GM20000 (cell line): ENCODE data around the gene MN1.

Experiments
- DNase-seq: peaks from one replicate; pipeline ENCODE4 v3.0.0; 2012; ENCODE audit warnings: low spot score
- TF ChIP-seq, protein P1 (sequence below): IDR thresholded peaks from 2 replicates; pipeline ENCODE4 v1.5.1; 2012; ENCODE audit warnings: mild to moderate bottlenecking, control low read depth; ENCODE audit errors: extremely low read depth, missing control alignments

The MN1 gene

DNA sequence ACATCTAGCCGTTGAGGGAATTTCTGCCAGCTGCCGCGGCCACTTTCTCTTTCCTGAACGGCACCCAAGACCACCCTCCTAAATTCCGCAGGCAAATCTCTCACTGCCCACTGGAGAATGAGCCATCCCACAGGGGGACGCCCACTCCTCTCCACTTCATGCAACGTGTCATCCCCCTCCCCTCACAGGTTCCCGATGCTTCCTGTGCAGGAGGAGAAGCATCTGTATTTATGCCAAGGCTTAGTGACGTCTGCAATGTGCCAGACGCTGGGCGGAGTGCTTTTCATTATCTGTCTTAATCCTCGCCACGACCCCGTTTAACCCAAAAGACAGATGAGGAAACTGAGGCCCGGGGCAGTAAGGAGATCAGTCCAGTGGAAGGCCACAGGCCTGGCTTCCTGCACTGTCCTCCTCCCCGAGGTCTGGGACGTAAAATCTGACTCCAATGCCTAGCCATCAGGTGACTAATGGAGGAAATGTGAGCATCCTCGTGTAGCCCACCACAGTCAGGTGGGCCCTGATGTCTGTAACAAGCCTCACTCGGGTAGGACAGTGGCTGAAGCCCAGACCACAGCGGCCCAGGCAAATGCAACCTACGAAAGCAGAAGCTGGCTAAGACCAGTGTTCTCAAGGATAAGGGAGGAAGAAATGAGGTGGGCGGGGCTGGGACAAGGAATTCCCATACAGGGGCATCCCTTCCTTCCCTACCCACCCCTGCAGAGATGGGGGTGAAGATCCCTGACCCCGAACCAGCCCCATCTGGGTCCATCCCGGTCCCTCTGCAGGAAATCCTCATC is 23.1 kb downstream of the MN1 start:
- DNase-seq: no peak
- TF ChIP-seq, protein P1, sequence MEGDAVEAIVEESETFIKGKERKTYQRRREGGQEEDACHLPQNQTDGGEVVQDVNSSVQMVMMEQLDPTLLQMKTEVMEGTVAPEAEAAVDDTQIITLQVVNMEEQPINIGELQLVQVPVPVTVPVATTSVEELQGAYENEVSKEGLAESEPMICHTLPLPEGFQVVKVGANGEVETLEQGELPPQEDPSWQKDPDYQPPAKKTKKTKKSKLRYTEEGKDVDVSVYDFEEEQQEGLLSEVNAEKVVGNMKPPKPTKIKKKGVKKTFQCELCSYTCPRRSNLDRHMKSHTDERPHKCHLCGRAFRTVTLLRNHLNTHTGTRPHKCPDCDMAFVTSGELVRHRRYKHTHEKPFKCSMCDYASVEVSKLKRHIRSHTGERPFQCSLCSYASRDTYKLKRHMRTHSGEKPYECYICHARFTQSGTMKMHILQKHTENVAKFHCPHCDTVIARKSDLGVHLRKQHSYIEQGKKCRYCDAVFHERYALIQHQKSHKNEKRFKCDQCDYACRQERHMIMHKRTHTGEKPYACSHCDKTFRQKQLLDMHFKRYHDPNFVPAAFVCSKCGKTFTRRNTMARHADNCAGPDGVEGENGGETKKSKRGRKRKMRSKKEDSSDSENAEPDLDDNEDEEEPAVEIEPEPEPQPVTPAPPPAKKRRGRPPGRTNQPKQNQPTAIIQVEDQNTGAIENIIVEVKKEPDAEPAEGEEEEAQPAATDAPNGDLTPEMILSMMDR: no peak

DNA sequence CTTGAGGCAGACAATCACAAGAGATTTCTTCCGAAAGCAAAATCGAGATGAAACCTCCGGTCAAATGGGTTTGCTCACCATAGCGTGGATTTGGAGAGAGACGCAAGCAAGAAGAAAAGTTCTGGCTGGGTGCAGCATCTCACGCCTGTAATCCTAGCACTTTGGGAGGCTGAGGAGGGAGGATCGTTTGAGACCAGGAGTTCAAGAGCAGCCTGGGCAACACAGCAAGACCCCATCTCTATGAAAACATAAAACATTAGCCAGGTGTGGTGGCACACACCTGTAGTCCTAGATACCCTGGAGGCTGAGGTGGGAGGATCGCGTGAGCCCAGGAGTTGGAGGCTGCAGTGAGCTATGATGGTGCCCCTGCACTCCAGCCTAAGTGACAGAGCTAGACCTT is 24.4 kb downstream of the MN1 start:
- no peak for DNase-seq
- TF ChIP-seq, protein P1: no peak

DNA sequence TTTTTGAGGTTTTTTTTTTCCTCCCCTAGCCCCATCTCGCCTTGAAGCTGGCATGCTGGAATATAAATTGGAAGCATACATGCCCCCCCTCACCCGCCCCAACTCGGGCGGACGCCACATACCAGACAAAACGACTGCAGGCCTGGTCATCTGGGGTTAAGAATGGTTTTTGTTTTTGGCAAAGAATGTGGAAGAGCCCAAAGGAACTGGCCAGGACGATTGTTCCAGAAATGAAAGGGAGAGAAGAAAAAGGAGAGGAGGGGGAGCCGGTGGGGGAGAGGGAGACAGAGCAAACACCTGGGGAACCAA is 25.0 kb downstream of the MN1 start:
- TF ChIP-seq, protein P1: no peak
- DNase-seq: no peak

DNA sequence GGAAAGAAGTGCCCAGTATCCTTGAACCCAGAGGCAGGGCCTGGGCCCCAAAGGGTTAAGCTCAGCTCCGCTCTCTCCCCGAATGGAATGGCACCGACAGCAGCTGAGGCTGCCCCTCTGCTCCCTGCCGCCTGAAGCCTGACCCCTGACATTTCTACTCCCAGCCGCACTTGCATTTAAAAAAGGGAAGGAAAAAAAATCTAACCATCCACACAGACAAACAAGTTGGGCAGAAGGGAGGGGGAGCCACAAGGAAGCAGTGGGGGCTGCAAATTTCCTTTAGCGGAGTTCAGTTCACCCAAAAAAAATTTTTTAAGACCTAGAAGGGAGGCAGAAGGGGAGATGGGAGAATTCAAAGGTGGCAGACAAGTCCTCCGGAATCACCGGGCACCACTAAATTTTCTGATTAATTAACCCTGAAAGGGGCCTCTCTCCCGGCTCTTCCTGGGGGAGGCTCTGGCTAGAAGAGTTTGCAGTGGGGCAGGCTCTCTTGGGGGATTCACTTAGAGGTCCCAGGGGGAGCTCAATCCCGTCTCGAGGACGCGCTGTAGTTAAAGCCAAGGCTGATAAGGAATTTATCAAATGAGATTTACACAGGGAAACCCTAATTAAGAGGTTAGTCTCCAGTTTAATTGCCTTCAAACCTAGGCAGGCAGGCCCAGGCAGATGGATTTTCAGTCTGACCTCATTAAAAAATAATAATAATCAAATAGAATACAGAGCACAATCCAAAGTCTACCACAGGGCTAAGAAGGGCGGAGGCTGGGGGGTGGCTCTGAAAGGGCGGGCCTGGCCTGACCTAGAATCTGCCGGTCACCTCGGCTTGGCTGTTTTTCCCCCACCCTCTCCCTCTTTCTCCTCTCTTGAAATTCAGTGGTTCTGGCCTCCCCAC is 25.6 kb downstream of the MN1 start:
- TF ChIP-seq, protein P1: no peak
- no peak for DNase-seq

DNA sequence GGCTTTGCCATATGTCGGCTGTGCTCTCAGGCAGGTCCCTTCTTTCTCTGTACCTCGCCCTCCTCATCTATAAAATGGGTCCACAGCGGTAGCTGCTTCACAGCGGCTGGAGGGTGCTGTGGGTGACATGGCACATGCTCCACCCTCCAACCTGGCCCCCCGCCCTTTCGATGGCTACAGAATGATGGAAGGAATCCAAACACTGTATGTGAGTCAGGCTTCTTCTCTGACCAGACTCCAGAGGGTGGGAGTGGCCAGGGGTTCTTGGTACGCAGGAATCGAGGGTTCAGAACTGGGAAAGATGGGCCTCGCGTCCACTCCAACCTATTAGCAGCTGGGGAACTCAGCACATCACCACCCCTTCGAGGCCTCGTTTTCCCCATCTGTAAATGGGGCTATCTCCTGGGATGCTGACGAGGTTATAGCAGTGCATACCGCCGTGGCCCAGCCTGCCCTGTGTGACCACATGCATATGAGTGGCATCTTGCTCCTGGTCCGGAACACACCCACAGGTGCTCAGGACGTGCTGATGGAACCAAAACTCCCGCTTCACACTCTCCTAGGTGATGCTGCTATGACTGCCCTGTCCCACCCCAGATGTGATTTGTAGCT is 26.4 kb downstream of the MN1 start:
- TF ChIP-seq, protein P1: no peak

DNA sequence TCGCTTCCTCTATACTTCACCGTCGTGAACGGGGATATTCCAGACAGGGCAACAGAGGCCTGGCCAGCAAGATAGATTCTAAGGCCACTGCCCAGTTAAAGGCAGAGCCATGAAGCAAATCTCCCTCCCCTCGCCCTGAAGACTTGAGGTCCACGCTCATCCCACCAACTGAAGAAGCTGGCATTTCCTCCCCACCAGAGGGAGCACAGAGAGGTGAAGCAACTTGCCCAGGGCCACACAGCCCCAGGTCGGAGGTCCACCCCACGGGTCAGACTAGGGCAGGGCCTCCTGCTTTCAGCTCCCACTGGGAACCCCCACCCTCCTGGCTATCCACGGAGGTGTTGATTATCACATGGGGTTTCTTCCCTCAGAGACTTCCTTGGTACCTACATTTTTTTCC is 27.4 kb downstream of the MN1 start:
- no peak for DNase-seq
- TF ChIP-seq, protein P1: no peak

More for the DNA sequence above, 26.4 kb downstream of the MN1 start:
- DNase-seq: no peak
